GM21723 (cell line): ENCODE measurements around the gene FOXP1.

Experiments
- ATAC-seq: cut with Tn5 transposase; IDR thresholded peaks from one replicate; pipeline ENCODE4 v1.9.1; 2021; ENCODE audit warnings: mild to moderate bottlenecking, moderate library complexity; ENCODE audit not compliant: unreplicated experiment

Gene FOXP1

DNA sequence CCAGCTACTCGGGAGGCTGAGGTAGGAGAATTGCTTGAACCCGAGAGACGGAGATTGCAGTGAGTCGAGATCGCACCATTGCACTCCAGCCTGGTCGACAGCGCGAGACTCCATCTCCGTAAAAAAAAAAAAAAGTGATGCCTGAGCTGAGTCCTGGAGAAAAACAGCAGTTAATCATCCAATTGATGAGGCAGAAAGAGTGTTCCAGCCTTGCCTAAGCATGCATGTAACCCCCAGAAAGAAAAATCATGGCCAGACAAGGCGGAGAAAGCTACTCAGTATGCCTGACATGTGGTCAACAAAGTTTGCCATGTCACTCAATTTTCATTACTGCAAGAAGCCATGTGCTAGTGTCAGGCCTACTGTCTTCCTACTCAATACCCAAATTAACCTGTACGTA, 678.0 kb downstream of the FOXP1 start:
- ATAC-seq, result no peak
